GM18867 (cell line): ENCODE measurements around the gene SLC7A6OS.

Source experiments
- ATAC-seq: cut with Tn5 transposase; IDR thresholded peaks from one replicate; pipeline ENCODE4 v1.9.1; 2021; ENCODE audit warnings: mild to moderate bottlenecking, moderate library complexity; ENCODE audit not compliant: unreplicated experiment

SLC7A6OS gene

DNA sequence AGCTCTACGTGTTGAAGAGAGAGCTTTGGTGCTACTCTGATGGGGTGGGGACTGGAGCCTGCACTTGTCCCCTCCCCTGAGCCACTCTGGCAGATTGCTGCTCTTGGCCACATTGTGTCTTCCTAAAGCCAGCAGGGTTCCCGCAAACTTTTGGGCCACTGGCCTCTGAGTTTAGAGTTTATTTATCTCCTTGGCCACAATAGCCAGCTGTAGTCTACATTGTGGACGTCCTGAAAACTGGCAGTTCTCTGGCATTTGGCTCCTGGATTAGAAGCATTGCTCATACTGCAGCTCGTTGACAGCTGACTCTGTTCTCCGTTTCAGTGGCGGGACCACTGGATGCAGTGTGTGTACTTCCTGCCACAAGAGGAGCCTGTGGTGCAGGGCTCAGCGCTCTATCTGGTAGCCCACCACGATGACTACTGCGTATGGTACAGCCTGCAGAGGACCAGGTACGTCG lies 34.6 kb upstream of the SLC7A6OS start:
- no peak for ATAC-seq

DNA sequence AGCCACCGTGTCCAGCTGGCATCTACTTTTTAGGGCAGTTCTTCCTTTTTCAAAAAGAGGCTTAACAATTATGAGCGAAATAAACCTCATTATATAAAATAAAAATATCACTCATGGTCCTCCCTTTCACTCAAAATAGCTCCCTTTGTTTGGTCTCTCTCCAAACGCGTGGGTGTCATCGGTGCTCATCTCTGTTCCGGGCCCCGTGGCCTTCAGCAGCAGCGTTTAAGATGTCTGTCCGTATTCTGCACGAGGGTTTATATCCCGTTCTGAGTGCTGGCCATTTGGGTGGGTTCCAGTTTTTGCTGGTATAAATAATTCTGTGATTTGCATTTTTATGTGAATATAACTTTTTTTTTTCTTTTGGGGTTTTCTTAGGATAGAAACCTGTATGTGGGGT lies 33.5 kb upstream of the SLC7A6OS start:
- no peak for ATAC-seq

DNA sequence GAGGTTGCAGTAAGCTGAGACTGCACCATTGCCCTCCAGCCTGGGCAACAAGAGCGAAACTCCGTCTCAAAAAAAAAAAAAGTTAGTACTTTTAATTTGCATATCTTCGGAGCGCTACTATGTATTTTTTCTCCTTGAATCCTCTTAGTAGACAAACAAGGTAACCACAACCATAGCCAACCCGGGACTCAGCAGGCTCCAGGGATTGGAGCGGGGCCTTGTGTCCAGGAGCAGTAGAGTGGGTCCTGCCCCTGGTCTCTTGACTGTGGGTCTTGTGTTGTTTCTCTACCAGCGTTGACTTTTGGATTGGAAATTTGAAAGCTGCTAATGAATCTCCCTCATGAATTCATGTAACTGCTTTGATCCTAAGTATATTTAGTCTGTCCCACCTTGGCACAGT lies 32.4 kb upstream of the SLC7A6OS start:
- ATAC-seq: no peak

DNA sequence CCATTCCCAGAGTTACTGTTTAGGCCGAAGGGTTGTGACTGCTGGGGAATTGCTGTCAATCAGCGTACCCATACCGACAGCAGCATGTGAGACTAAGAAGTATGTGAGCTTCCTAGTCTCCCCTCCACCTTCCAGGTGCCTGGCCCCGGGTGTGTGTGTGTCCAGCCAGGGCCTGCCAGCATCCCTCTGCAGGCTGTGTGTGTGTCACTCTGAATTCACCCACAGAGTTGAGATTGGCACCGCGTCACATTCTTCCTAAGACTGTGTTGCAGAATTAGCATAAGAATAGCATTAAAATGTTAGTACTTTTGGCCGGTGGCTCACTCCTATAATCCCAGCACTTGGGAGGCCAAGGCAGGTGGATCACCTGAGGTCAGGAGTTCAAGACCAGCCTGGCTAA lies 31.9 kb upstream of the SLC7A6OS start:
- no peak for ATAC-seq

DNA sequence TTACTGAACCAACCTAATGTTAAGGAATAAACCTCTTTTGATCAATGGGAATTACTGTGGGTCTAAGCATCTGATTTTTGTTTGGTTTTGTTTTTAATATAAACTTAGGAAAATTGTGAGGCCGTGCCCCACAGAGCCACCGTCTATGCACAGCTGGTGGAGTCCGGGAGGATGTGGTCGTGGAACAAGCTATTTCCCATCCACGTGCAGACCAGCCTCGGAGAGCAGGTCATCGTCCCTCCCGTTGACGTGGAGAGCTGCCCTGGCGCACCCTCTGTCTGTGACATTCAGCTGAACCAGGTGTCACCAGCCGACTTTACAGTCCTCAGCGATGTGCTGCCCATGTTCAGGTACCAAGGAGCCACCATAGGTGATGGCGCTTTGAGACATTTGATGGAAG lies 28.5 kb upstream of the SLC7A6OS start:
- no peak for ATAC-seq

DNA sequence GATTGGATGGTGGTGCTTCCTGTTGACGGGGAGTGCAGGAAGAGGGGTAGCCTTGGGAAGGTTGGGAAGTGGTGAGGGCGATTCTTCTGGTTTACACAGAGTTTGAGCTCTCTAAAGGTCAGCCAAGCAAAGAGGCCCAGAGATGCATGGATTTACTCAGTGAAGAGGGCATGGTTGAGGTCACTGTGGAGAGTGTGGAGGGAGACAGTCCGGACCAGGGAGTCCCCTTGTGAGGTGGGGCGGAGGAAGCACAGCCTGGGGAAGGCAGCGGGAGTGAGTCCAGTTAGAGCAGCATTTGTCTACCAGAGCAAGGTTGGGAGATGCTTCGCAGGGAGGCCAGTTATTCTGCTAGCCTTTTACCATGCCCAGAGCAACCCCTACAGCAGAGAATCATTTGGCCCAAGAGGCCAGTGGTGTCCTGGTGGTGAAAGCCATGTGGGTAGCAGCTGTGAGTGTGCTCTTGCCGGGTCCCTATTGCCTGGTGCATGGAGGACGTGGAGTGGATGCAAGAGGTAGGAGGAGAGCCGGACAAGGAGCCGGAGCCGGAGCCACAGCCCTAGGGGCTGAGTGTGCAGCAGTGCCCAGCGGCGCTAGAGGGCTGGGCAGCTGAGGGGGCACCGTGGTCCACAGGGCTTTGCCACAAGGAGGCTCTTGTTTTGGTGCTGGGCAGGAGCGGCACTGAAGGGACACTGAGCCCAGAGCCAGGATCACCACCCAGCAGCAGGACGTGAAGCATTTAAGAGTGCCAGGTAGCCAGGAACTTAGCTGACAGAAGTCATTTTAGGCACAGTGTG lies 27.8 kb upstream of the SLC7A6OS start:
- no peak for ATAC-seq

DNA sequence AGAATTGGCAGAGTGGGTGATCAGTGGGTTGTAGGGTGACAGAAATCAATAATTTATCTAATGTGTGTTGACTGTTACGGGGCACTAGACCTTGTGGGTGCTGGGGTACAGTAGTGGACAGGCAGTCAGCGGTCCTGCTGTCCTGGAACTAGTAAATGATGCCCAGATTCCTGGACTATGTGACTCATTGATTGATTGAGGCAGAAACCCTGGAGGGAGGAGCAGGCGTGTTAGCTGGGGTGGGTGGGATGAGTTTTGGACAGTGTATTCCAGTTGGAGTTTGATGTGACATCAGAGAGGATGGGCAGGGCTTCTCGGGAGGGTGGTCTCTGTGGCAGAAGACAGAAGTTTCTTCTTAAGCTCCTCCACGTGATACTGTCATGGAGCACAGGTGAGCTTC lies 24.4 kb upstream of the SLC7A6OS start:
- ATAC-seq: no peak

DNA sequence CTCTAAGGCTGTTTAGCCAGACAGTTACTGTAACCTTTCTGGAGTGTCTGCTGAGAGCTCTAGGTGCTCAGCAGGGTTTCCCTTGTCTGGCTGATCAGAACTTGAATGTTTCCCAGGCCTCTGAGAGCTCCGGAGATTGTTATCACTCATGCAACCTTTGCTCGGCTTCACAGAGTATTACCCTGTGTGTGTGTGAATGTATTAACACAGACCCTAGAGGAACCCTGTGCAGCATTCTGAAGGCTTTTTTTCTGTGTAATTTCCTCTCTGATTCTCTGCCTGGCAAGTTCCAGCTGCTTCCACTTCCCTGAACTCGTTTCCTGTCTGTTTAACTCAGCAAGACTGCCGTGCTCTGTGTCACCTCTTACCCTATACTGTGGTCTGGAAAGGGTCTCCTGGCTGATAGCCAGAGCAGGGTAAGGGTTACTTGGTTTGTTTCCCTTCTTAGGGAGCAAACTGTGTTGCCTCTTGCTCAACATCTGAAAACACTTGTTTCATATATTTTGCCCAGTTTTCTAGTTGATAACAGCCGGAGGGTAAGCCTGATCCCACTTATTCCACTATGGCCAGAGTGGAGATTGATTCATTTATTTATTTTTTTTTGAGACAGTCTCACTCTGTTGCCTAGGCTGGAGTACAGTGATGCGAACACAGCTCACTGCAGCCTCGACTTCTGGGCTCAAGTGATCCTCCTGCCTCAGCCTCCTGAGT lies 21.8 kb upstream of the SLC7A6OS start:
- no peak for ATAC-seq

DNA sequence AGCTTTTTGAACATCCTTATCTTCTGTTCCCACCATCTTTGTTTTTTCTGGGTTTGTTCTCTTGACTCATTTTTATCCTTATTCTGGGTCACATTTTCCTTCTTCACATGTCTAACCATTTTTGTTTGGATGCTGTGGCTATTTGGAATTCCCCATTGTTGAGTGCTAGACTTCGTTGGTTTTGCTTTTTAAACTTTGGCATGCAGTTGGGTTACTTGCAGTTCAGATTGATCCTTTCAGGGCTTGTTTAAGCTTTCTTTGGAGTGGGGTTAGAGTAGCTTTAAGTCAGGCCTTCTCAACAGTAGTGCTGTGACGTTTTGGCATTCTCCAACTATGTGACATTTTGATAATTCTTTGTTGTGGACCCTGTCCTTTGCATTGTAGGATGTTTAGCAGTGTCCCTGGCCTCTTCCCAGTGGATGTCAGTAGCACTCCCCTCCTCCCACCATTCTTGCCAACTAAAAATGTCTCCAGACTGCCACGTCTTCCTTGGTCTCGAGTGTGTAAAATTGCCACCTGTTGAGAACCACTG lies 21.2 kb upstream of the SLC7A6OS start:
- ATAC-seq: no peak

DNA sequence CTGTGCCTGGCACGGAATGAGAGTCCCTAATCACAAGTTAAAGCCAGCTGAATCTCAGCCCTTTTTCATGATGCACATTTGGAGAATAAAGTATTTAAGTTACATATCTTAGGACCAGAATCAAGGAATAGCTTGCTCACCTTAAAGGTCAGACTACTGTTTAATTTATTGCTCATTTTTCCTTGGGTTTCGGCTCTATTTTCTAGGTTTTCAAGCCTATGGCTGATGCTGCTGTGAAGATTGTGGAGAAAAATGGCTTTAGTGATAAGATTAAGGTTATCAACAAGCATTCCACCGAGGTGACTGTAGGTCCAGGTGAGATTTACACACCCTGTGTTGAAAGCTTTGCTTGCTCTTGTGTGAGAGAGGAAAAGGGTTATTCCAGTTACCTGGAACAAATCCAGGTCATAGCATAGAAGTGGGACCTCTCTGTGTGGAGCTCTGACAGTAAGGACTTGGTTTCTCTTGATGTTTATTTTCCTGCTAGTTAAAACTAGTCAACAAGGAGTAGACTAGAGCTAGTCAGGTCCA lies 18.2 kb upstream of the SLC7A6OS start:
- ATAC-seq: no peak

DNA sequence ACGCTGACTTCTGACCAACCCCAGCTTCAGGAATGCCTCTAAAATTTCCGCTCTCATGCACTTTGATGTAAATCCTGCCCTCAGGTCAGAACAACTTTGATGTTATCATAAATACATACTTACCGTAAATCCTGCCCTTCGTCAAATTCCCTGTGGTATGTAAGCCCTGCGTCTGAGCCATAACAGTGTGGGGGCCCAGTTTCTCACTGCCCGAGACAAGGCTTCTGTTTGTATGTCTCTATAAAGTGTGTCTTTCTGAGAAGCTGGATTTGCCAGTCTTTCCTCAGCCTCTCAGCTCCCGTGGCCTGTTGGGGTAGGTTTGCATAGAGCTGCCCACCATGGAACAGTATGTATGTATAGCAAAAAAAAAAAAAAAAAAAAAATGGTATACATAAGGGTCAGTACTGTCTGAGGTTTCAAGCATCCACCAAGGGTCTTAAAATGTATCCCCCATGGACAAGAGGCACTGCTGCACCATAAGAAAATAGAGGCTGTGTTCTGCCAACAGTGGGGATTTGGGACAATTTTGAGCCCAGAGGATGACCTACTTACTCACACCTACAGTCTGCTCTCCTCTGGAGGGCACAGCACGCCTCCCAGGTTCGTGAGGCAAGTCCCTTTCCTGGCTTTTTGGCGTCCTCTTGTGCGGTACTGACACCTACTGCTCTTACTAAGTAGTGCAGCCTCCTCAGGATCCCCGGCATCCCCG lies 17.6 kb upstream of the SLC7A6OS start:
- peak; percentile 73 for ATAC-seq

DNA sequence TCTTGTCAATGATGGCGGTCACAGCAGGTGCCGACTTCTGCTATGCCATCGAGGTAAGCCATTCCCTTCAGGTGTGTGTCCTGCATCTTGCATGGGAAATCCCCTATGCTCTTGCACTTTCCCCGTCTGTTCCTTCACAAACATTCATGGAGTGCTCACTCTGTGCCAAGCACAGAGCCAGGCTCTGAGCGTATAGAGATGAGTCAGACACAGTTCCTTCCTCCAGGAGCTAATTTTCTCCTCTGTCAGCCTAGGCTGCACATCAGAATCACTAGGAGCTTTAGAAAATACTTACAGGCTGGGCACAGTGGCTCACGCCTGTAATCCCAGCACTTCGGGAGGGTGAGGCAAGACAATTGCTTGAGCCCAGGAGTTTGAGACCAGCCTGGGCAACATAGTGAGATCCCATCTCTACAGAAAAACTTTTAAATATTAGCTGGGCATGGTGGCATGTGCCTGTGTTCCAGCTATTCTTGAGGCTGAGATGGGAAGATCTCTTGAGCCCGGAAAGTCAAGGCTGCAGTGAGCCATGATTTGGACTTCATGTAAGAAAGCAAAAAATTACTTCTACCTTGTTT lies 14.1 kb upstream of the SLC7A6OS start:
- ATAC-seq: no peak

DNA sequence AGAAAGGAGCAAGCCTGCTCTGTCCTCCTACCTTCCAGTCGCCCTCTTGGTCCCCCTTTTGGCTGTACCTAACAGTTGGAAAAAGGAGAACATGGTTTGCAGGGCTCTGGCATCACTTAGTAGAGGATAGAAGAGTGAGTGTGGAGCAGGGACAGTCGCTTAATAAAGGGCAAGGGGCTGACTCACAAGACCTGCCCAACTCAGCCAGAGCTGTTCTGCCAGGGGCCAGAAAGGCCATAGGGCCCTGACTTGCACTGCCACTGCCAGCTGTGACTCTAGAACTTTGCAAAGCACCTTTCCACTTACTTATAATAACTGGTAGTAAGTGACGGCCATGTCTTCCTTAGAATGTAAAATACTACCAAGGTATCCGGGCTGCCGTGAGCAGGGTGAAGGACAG lies 13.6 kb upstream of the SLC7A6OS start:
- ATAC-seq: no peak

DNA sequence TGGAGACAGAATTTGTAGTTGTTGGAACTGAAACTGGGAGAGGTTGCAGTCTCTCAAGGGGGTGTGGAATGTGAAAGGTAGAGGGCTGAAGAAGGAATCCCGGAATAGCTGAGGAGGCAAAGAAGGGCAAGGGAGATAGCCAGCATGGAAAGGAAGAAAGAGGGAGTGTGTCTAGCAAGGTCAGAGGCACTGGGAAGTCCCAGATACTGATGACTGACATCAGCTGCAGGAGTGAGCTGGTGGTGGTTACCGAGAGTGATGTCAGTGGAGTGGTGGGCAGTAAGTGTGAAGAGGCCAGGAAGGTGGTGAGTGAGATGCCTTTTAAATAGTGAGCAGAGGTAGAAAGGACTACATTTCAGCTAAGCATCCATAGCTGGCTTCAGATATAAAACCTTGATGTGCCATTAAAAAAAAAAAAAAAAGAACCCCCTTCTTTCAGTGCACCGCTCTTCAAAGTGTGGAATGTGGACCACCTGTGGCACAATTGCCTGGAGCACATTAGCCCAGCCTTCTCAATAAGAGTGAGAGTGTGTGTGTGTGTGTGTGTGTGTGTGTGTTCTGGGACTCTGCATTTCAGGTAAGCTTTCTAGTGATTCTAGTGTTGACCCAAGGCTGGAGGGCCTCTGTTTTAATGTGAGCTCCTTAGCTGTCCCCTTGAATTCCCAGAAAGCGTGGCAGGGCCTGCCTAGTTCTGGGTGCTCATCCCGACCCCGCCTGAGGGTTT lies 8.6 kb upstream of the SLC7A6OS start:
- peak; percentile 65 for ATAC-seq

DNA sequence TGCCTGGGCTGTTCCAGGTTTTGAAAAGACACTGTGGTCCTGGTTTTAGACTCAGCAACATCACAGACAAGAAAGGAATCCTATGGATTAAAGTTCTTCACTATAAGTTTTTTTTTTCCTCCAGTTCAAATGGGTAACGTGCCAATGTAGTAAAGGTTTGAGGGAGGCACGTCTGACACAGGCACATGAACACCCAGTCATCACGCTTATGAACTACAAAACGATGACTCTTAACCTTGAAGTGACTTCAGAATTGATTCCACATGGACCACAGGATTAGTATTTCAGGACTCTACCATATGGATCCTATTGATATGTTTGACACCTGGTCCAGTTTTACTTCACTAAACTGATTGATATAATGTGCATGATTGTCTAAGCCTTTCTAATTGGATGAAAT lies 2.4 kb upstream of the SLC7A6OS start:
- ATAC-seq: no peak

DNA sequence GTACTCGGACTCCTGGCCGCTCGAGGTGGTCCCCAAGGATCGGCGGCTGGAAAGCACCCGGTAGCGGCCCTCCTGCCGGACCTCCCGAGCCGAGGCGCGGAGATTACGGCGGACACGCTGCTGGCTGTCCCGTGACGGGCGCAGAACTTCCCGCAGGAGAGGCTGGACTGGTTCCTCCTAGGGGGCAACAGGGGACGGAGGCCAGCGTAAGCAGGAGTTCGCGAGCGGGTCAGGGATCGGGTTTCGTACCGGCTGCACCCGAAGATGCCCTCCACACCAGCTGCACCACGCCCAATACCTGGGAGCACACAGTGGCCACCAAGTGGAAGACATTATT lies 341 bp downstream of the SLC7A6OS start:
- peak; percentile 29 for ATAC-seq

DNA sequence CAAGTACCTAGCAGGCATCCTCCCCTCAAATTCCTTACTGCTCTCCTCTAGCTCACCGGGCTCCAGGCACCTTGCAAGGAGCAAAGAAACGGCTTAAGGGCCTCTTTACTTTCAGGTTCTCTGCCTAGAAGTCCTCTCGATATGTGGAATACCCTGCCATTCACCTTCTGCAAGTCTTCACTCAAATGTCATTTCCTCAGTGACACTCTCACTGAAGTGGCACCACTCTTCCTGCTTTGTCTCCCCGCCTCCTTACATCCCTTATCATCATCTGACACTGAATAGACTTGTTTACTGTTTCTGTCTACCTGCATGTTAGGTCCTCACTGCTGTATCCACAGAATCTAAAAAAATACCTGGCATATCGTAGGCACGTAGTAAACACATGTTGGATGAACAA lies 947 bp downstream of the SLC7A6OS start:
- ATAC-seq: no peak

DNA sequence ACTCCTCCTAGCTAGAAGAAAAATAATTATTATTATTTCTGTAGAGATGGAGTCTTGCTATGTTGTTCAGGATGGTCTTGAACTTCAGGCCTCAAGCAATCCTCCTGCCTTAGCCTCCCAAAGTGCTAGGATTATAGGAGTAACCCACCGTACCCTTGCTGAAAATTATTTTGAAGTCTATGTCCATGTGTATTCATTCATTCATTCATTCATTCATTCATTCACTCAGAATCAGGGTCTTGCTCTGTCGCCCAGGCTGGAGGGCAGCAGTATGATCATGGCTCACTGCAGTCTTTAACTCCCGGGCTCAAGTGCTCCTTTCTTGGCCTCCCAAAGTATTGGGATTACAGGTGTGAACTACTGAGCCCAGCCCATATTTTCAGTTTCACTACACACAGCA lies 4.1 kb downstream of the SLC7A6OS start:
- ATAC-seq: no peak

DNA sequence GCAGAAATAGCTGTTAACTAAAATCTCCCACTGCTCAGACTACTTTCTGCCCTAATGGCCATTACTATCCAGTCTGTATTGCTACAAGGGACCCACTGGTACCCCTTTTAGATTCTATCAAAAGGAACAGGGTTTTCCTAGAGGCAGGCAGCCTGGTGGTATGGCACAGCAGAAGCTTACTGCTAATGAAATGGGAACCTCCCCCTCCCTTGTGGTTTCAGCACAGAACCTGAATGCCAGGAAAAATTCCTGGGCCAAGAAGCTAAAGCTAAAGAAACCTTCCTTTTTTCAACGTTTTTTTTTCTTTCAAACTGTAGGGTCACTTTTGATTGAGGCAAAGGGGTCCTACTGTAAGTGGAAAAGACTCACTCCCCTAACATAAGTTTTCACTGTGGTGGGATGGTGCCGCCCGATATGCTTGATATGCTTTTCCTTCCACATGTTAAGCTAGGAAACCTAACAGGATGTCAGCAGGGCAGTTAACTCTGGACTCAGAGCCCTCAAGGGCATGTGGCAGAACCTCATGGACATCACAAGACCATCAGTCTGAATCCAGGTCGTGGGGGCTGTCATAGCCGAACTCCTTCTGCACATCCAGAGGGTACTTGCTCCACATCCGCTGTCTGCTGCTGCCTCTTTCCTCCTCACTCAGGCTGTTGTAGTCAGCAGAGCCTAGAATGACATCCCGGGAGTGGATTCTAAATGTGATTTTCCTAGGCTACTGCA lies 9.8 kb downstream of the SLC7A6OS start:
- ATAC-seq: no peak
